Panc1 (cell line): Measurements from ENCODE around the gene WDR11.

Experiments
- POLR2AphosphoS5 ChIP-seq: IDR thresholded peaks from 2 replicates; pipeline ENCODE4 v1.6.1; 2012; ENCODE audit warnings: mild to moderate bottlenecking, low read depth, low read length, moderate library complexity
- TCF7L2 ChIP-seq: IDR thresholded peaks from 2 replicates; pipeline ENCODE4 v1.6.1; 2011; ENCODE audit warnings: mild to moderate bottlenecking, low read depth, low read length, inconsistent platforms
- TF ChIP-seq, protein P1 (sequence below): fragments of 450-650 bp; IDR thresholded peaks from 2 replicates; pipeline ENCODE4 v1.5.1; 2017; ENCODE audit warnings: mild to moderate bottlenecking

- TF ChIP-seq, protein P1, sequence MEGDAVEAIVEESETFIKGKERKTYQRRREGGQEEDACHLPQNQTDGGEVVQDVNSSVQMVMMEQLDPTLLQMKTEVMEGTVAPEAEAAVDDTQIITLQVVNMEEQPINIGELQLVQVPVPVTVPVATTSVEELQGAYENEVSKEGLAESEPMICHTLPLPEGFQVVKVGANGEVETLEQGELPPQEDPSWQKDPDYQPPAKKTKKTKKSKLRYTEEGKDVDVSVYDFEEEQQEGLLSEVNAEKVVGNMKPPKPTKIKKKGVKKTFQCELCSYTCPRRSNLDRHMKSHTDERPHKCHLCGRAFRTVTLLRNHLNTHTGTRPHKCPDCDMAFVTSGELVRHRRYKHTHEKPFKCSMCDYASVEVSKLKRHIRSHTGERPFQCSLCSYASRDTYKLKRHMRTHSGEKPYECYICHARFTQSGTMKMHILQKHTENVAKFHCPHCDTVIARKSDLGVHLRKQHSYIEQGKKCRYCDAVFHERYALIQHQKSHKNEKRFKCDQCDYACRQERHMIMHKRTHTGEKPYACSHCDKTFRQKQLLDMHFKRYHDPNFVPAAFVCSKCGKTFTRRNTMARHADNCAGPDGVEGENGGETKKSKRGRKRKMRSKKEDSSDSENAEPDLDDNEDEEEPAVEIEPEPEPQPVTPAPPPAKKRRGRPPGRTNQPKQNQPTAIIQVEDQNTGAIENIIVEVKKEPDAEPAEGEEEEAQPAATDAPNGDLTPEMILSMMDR: no peak
- TF ChIP-seq TCF7L2: no peak
- TF ChIP-seq POLR2AphosphoS5: no peak
Measured at GRCh38 chr10:120813085-120813484, 38.1 kb upstream of the WDR11 start.
